Liver (tissue), 9 donors: ENCODE results near the gene STXBP1. TPM values are rescaled to one million over a fixed set of nuclear protein-coding genes. Genes with fewer than 3 reads are reported as not detected.

Source experiments
- DNase-seq: peaks from one replicate; pipeline ENCODE4 v3.0.0-alpha.2; 2017; ENCODE audit warnings: low spot score
- H3K27ac ChIP-seq, 2 donors: one replicate each; pipeline ENCODE4 v1.7.0; 2013; ENCODE audit warnings: inconsistent platforms in 2 of 2, low read length in 2 of 2, control low read depth in 1 of 2, low read depth in 1 of 2, mild to moderate bottlenecking in 1 of 2
- H3K27me3 ChIP-seq, 4 donors: one replicate each; pipeline versions ENCODE4 v1.6.1 to v1.7.0; 2013; ENCODE audit warnings: low read length in 3 of 4, inconsistent platforms in 1 of 4, mild to moderate bottlenecking in 1 of 4, moderate library complexity in 1 of 4; ENCODE audit not compliant: control insufficient read depth in 4 of 4, insufficient read depth in 4 of 4
- H3K36me3 ChIP-seq, 4 donors: one replicate each; pipeline versions ENCODE4 v1.6.1 to v1.7.0; 2013; ENCODE audit warnings: low read length in 3 of 4, mild to moderate bottlenecking in 3 of 4, low read depth in 1 of 4, moderate library complexity in 1 of 4; ENCODE audit not compliant: control insufficient read depth in 4 of 4, insufficient read depth in 3 of 4
- H3K4me1 ChIP-seq, 4 donors: one replicate each; pipeline versions ENCODE4 v1.6.1 to v1.7.0; 2013; ENCODE audit warnings: low read length in 3 of 4, mild to moderate bottlenecking in 3 of 4, moderate library complexity in 1 of 4; ENCODE audit not compliant: control insufficient read depth in 4 of 4, insufficient read depth in 4 of 4
- H3K4me3 ChIP-seq, 3 donors: one replicate each; pipeline versions ENCODE4 v1.6.1 to v1.7.0; 2013; ENCODE audit warnings: low read length in 3 of 3, control low read depth in 1 of 3, low read depth in 1 of 3, mild to moderate bottlenecking in 1 of 3
- H3K9ac ChIP-seq, 2 donors: one replicate each; pipeline ENCODE4 v1.7.0; 2013; ENCODE audit warnings: low read length in 2 of 2, mild to moderate bottlenecking in 2 of 2, moderate library complexity in 2 of 2, control low read depth in 1 of 2, low read depth in 1 of 2
- H3K9me3 ChIP-seq, 4 donors: one replicate each; pipeline versions ENCODE4 v1.6.1 to v1.7.0; 2013; ENCODE audit warnings: low read length in 3 of 4; ENCODE audit not compliant: control insufficient read depth in 4 of 4
- ATF3 ChIP-seq: IDR thresholded peaks from 2 replicates; pipeline ENCODE4 v1.6.1; 2016; ENCODE audit warnings: antibody characterized with exemption
- EGR1 ChIP-seq, 2 donors: IDR thresholded peaks; 2 replicates each; pipeline ENCODE4 v1.6.1; 2016 to 2018; ENCODE audit warnings: antibody characterized with exemption in 2 of 2, low read depth in 2 of 2
- FOXA1 ChIP-seq: IDR thresholded peaks from 2 replicates; pipeline ENCODE4 v1.6.1; 2016; ENCODE audit warnings: antibody characterized with exemption
- FOXA2 ChIP-seq: IDR thresholded peaks from 2 replicates; pipeline ENCODE4 v1.6.1; 2016; ENCODE audit warnings: antibody characterized with exemption
- GABPA ChIP-seq, 2 donors: IDR thresholded peaks in 1 of 2; conservative IDR thresholded peaks in 1 of 2; 2 replicates each; pipeline ENCODE4 v1.6.1; 2016; ENCODE audit warnings: antibody characterized with exemption in 2 of 2, mild to moderate bottlenecking in 1 of 2, moderate library complexity in 1 of 2
- HNF4A ChIP-seq, 2 donors: conservative IDR thresholded peaks; 2 replicates each; pipeline ENCODE4 v1.6.1; 2016; ENCODE audit warnings: antibody characterized with exemption in 2 of 2, mild to moderate bottlenecking in 2 of 2
- HNF4G ChIP-seq: IDR thresholded peaks from 2 replicates; pipeline ENCODE4 v1.6.1; 2016; ENCODE audit warnings: antibody characterized with exemption
- JUND ChIP-seq, 2 donors: IDR thresholded peaks; 2 replicates each; pipeline ENCODE4 v1.6.1; 2016; ENCODE audit warnings: antibody characterized with exemption in 2 of 2
- NR2F2 ChIP-seq: IDR thresholded peaks from 2 replicates; pipeline ENCODE4 v1.6.1; 2016; ENCODE audit warnings: antibody characterized with exemption
- RAD21 ChIP-seq, 2 donors: IDR thresholded peaks; 2 replicates each; pipeline ENCODE4 v1.6.1; 2016; ENCODE audit warnings: antibody characterized with exemption in 2 of 2, mild to moderate bottlenecking in 2 of 2
- RXRA ChIP-seq, 2 donors: IDR thresholded peaks; 2 replicates each; pipeline ENCODE4 v1.6.1; 2017 to 2018; ENCODE audit warnings: antibody characterized with exemption in 2 of 2, mild to moderate bottlenecking in 1 of 2
- SP1 ChIP-seq: IDR thresholded peaks from 2 replicates; pipeline ENCODE4 v1.6.1; 2018; ENCODE audit warnings: antibody characterized with exemption, mild to moderate bottlenecking
- TAF1 ChIP-seq: conservative IDR thresholded peaks from 2 replicates; pipeline ENCODE4 v1.6.1; 2016; ENCODE audit warnings: antibody characterized with exemption, mild to moderate bottlenecking
- YY1 ChIP-seq: IDR thresholded peaks from 2 replicates; pipeline ENCODE4 v1.6.1; 2016; ENCODE audit warnings: antibody characterized with exemption, mild to moderate bottlenecking
- ZBTB33 ChIP-seq: IDR thresholded peaks from 2 replicates; pipeline ENCODE4 v1.6.1; 2016; ENCODE audit warnings: antibody characterized with exemption
- WGBS: extraction: QIAGEN DNeasy Blood & Tissue Kit; methylation state at CpG from one replicate; pipeline ENCODE4 v1.1.7; 2013; 5-methylcytosine and 5-hydroxymethylcytosine counted together
- polyA plus RNA-seq, 2 donors: library from polyadenylated mRNA; stranded (reverse) in 1 of 2; unstranded in 1 of 2; fragments of 200-250 nt in 1 of 2; fragments of >200 nt in 1 of 2; fragmentation: Nextera tagmentation in 1 of 2; extraction: Ambion mirVana in 1 of 2; gene quantifications; one replicate each; pipeline versions ENCODE4 v1.2.1 to v1.2.3, GENCODE V29; 2013 to 2015
- total RNA-seq, 2 donors: library from RNA; depleted of rRNA; stranded (reverse); fragments of >200 nt; gene quantifications; one replicate each; pipeline ENCODE4 v1.2.3, GENCODE V29; 2014
- TF ChIP-seq, protein P1 (sequence below): IDR thresholded peaks from 2 replicates; pipeline ENCODE4 v1.6.1; 2016; ENCODE audit warnings: antibody characterized with exemption
- TF ChIP-seq, protein P2 (sequence below): fragments of 150-350 bp; IDR thresholded peaks from 2 replicates; pipeline ENCODE4 v1.5.1; 2017; ENCODE audit warnings: improper control_type of control experiment, low read depth, low read length; ENCODE audit not compliant: missing input control
- TF ChIP-seq, protein P3 (sequence below): IDR thresholded peaks from 2 replicates; pipeline ENCODE4 v1.6.1; 2016; ENCODE audit warnings: antibody characterized with exemption, mild to moderate bottlenecking
- donor health status: healthy.
- donor health status: healthy.
- donor health status: healthy.
- donor health status: healthy.
- donor health status: healthy.

The STXBP1 gene
- total and polyA plus RNA-seq, 4 donors: 1.7 to 4.6 (median 2.3) TPM

- no peak for TF ChIP-seq FOXA2
- TF ChIP-seq ZBTB33: no peak
- no peak for TF ChIP-seq RAD21 (IDR thresholded peaks at IDR 0.05)
- TF ChIP-seq SP1: no peak
- TF ChIP-seq NR2F2: no peak
- DNase-seq: no peak
- Histone ChIP-seq H3K27ac (no peak overlapping the region), H3K4me1 (no peaks in the 10 kb centered on the region), H3K9me3 (no peaks in the 10 kb centered on the region), H3K27me3 (no peaks in the 10 kb centered on the region), H3K4me3 (no peak overlapping the region), H3K9ac (no peak overlapping the region), H3K36me3 (peaks cover 0 to 5% (median 0%) of the 10 kb centered on the region in 4 donors)
- WGBS: 91% methylated on average over 4 of the region's 4 CpGs
These were observed 72.5 kb downstream of the STXBP1 start for GRCh38 chr9:127684576-127684975.

DNA sequence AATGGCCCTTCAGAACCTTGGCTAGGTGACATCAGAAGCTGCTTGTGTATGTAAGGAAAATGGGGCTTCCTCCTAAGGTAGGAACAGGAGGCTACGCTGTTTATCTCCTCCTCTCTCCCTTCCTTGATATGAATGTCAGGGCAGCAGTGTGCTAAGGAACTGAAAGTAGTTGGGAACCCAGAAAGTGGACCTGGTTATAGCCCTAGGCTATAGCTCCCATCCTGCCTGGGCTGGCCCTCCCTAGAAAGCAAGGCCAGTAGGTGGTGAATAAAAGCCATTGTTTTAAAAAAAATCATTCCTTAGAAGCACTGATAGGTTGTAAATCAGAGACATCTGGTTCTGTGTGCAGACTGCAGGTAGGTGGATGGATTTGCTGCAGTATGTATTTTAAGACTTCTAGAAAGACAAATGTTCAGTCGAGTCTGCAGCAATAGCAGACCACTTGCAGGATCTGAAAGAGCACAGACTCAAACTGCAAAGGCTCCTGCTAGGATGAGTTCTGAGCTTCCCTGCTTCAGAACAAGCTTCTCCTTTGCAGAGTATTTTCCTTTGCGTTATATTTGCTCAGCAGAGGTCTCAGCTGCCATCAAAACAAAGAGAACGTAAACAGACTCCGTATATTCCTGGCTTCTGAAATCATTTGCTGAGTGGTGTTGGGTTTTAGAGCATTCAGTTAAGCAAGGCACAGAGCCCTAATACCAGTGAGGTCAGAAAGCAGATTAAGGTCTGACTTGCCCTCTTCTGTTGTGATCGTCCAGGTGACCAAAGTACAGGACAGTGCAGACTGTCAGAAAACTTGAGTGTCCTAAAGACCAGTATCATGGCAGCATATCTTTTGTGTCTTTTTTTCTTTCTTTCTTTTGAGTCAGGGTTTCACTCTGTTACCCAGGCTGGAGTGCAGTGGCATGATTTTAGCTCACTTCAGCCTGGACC, 74.7 kb downstream of the STXBP1 start:
- H3K36me3 ChIP-seq: peaks cover 0 to 11% (median 0%) of the 10 kb centered on the region in 4 donors

DNA sequence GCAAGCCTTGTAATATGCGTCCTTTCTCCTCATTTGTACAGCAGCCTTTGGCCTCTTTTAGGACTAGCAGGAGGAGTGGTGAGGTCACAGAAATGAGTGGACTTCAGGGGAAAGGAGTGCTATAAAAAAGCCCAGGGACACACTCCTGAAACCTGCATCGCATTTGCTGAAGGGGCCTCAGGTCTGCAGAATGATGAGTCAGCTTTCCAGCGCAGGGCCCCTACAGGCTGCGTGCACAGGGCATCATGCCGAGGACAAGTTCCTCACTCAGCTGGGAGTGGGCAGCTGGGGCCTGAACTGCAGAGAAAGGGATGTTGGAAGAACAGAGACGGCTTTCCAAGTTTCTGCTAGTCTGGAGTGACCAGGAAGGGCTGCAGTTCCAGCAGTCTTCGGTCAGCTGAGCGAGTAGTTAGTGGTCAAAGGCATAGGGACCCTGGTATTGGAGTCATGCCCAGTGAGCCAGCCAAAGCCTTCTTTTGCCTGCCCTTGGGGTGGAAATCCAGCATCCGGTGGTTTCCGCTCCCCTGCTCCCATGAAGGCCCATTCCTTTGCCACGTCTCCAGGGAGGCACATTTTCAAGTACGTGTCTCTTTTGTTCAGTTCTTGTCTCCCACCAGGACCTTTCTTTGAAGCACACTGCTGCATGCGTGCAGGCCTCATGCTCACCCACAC, 77.4 kb downstream of the STXBP1 start:
- peaks cover 0 to 6% (median 0%) of the 10 kb centered on the region in 4 donors for H3K36me3 ChIP-seq
- H3K27ac ChIP-seq: no peak overlapping the region
- no peaks in the 10 kb centered on the region for H3K4me1 ChIP-seq
- WGBS: 95% methylated on average over 13 of the region's 13 CpGs
- H3K27me3 ChIP-seq: no peaks in the 10 kb centered on the region
- no peaks in the 10 kb centered on the region for H3K9me3 ChIP-seq
- no peak overlapping the region for H3K4me3 ChIP-seq
- H3K9ac ChIP-seq: no peak overlapping the region
- TF ChIP-seq, protein P1, sequence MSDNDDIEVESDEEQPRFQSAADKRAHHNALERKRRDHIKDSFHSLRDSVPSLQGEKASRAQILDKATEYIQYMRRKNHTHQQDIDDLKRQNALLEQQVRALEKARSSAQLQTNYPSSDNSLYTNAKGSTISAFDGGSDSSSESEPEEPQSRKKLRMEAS: no peak
- TF ChIP-seq EGR1 (IDR thresholded peaks at IDR 0.05; ENCODE audit: low read depth in 2 of 2) (no peak), RAD21 (IDR thresholded peaks at IDR 0.05) (no peak), NR2F2 (no peak), YY1 (no peak), JUND (IDR thresholded peaks at IDR 0.05) (no peak), ATF3 (no peak), FOXA1 (no peak), HNF4G (no peak), SP1 (no peak), GABPA (IDR thresholded peaks at IDR 0.05 in 1 of 2, conservative IDR thresholded peaks at IDR 0.05 in 1 of 2) (no peak), HNF4A (conservative IDR thresholded peaks at IDR 0.05) (no peak), RXRA (IDR thresholded peaks at IDR 0.05) (no peak)
- TF ChIP-seq, protein P2, sequence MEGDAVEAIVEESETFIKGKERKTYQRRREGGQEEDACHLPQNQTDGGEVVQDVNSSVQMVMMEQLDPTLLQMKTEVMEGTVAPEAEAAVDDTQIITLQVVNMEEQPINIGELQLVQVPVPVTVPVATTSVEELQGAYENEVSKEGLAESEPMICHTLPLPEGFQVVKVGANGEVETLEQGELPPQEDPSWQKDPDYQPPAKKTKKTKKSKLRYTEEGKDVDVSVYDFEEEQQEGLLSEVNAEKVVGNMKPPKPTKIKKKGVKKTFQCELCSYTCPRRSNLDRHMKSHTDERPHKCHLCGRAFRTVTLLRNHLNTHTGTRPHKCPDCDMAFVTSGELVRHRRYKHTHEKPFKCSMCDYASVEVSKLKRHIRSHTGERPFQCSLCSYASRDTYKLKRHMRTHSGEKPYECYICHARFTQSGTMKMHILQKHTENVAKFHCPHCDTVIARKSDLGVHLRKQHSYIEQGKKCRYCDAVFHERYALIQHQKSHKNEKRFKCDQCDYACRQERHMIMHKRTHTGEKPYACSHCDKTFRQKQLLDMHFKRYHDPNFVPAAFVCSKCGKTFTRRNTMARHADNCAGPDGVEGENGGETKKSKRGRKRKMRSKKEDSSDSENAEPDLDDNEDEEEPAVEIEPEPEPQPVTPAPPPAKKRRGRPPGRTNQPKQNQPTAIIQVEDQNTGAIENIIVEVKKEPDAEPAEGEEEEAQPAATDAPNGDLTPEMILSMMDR: no peak
- TF ChIP-seq, protein P3, sequence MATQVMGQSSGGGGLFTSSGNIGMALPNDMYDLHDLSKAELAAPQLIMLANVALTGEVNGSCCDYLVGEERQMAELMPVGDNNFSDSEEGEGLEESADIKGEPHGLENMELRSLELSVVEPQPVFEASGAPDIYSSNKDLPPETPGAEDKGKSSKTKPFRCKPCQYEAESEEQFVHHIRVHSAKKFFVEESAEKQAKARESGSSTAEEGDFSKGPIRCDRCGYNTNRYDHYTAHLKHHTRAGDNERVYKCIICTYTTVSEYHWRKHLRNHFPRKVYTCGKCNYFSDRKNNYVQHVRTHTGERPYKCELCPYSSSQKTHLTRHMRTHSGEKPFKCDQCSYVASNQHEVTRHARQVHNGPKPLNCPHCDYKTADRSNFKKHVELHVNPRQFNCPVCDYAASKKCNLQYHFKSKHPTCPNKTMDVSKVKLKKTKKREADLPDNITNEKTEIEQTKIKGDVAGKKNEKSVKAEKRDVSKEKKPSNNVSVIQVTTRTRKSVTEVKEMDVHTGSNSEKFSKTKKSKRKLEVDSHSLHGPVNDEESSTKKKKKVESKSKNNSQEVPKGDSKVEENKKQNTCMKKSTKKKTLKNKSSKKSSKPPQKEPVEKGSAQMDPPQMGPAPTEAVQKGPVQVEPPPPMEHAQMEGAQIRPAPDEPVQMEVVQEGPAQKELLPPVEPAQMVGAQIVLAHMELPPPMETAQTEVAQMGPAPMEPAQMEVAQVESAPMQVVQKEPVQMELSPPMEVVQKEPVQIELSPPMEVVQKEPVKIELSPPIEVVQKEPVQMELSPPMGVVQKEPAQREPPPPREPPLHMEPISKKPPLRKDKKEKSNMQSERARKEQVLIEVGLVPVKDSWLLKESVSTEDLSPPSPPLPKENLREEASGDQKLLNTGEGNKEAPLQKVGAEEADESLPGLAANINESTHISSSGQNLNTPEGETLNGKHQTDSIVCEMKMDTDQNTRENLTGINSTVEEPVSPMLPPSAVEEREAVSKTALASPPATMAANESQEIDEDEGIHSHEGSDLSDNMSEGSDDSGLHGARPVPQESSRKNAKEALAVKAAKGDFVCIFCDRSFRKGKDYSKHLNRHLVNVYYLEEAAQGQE: no peak
- no peak for DNase-seq

More for the DNA sequence above, 74.7 kb downstream of the STXBP1 start:
- no peaks in the 10 kb centered on the region for H3K27me3 ChIP-seq
- H3K9ac ChIP-seq: no peak overlapping the region
- no peak overlapping the region for H3K27ac ChIP-seq
- H3K4me3 ChIP-seq: no peak overlapping the region
- 67% methylated on average over 6 of the region's 6 CpGs for WGBS
- H3K9me3 ChIP-seq: no peaks in the 10 kb centered on the region
- TF ChIP-seq TAF1: no peak
- TF ChIP-seq RXRA (IDR thresholded peaks at IDR 0.05): no peak
- TF ChIP-seq SP1: no peak
- no peak for TF ChIP-seq GABPA (IDR thresholded peaks at IDR 0.05 in 1 of 2, conservative IDR thresholded peaks at IDR 0.05 in 1 of 2)
- no peak for TF ChIP-seq EGR1 (IDR thresholded peaks at IDR 0.05; ENCODE audit: low read depth in 2 of 2)
- DNase-seq: no peak
- H3K4me1 ChIP-seq: no peaks in the 10 kb centered on the region
